Measurements from ENCODE around the gene CHCHD6. TPM values are rescaled to one million over a fixed set of nuclear protein-coding genes. Genes with fewer than 3 reads are reported as not detected.

Gene CHCHD6
- total RNA-seq, 1 experiment from 2014 or later, result 33.0 TPM

- no peak for DNase-seq
- no peak for TF ChIP-seq EZH2phosphoT487 (IDR thresholded peaks at IDR 0.05; ENCODE audit: borderline replicate concordance, low read length)
- TF ChIP-seq CTCF (conservative IDR thresholded peaks at IDR 0.05; ENCODE audit: low read depth, low read length), result no peak
- no peak for TF ChIP-seq EZH2 (IDR thresholded peaks at IDR 0.05; ENCODE audit: low read length, unreplicated experiment)
- Histone ChIP-seq H3K4me2 (ENCODE audit: low read length) (no peak overlapping the region), H3F3A (ENCODE audit: low read length, unreplicated experiment) (no peaks in the 10 kb centered on the region), H3K79me2 (ENCODE audit: low read length) (no peaks in the 10 kb centered on the region), H3K4me3 (ENCODE audit: low read length) (no peak overlapping the region), H3K27ac (ENCODE audit: low read length) (no peak overlapping the region), H2AFZ (ENCODE audit: low read length) (no peak overlapping the region), H3K9ac (ENCODE audit: low read length) (no peak overlapping the region), H4K20me1 (ENCODE audit: low read length) (no peaks in the 10 kb centered on the region), H3K9me3 (ENCODE audit: low read length) (no peaks in the 10 kb centered on the region), H3K9me2 (replicated peaks; ENCODE audit: low read length) (no peaks in the 10 kb centered on the region), H3K4me1 (ENCODE audit: insufficient read depth, low read length) (peaks cover 31% of the 10 kb centered on the region), H3K36me3 (ENCODE audit: low read depth, low read length) (no peaks in the 10 kb centered on the region), H3K27me3 (ENCODE audit: low read length) (no peaks in the 10 kb centered on the region)
- BruUV-seq (replicated peaks), result no TSS peak
- intact Hi-C loops (cut with micrococcal nuclease), result loop anchor here (5.0 to 10.0 kb wide), 2 partner anchors 38 to 110 kb away; no protein-coding TSS in a partner anchor
- ChIA-PET POLR2A (ENCODE audit: unreplicated experiment) (no interaction called here), CTCF (no interaction called here)
- ATAC-seq, result no peak
These were observed 260.9 kb downstream of the CHCHD6 start for GRCh38 chr3:126964950-126965349.

- intact Hi-C loops (cut with micrococcal nuclease), result loop anchor here (10.0 kb wide), 1 partner anchor 111 kb away; no protein-coding TSS in a partner anchor
- Histone ChIP-seq H3F3A (ENCODE audit: low read length, unreplicated experiment) (no peaks in the 10 kb centered on the region), H3K27ac (ENCODE audit: low read length) (no peak overlapping the region), H3K4me3 (ENCODE audit: low read length) (no peak overlapping the region), H4K20me1 (ENCODE audit: low read length) (no peaks in the 10 kb centered on the region), H2AFZ (ENCODE audit: low read length) (no peak overlapping the region), H3K36me3 (ENCODE audit: low read depth, low read length) (no peaks in the 10 kb centered on the region), H3K27me3 (ENCODE audit: low read length) (no peaks in the 10 kb centered on the region), H3K9ac (ENCODE audit: low read length) (no peak overlapping the region), H3K79me2 (ENCODE audit: low read length) (no peaks in the 10 kb centered on the region), H3K9me3 (ENCODE audit: low read length) (no peaks in the 10 kb centered on the region), H3K4me2 (ENCODE audit: low read length) (no peak overlapping the region), H3K9me2 (replicated peaks; ENCODE audit: low read length) (no peaks in the 10 kb centered on the region), H3K4me1 (ENCODE audit: insufficient read depth, low read length) (peaks cover 25% of the 10 kb centered on the region)
- no TSS peak for BruUV-seq (replicated peaks)
- no peak for TF ChIP-seq CTCF (conservative IDR thresholded peaks at IDR 0.05; ENCODE audit: low read depth, low read length)
- TF ChIP-seq EZH2phosphoT487 (IDR thresholded peaks at IDR 0.05; ENCODE audit: borderline replicate concordance, low read length), result no peak
- no peak for TF ChIP-seq EZH2 (IDR thresholded peaks at IDR 0.05; ENCODE audit: low read length, unreplicated experiment)
- CTCF ChIA-PET, result no interaction called here
- DNase-seq (no peak), ATAC-seq (no peak)
- POLR2A ChIA-PET (ENCODE audit: unreplicated experiment), result no interaction called here
These were observed 261.6 kb downstream of the CHCHD6 start for GRCh38 chr3:126965526-126966080.

- Histone ChIP-seq H3F3A (ENCODE audit: low read length, unreplicated experiment) (no peaks in the 10 kb centered on the region), H3K79me2 (ENCODE audit: low read length) (no peaks in the 10 kb centered on the region), H2AFZ (ENCODE audit: low read length) (no peak overlapping the region), H3K9ac (ENCODE audit: low read length) (no peak overlapping the region), H3K27ac (ENCODE audit: low read length) (no peak overlapping the region), H3K4me1 (ENCODE audit: insufficient read depth, low read length) (peaks cover 11% of the 10 kb centered on the region), H3K36me3 (ENCODE audit: low read depth, low read length) (no peaks in the 10 kb centered on the region), H4K20me1 (ENCODE audit: low read length) (no peaks in the 10 kb centered on the region), H3K9me3 (ENCODE audit: low read length) (no peaks in the 10 kb centered on the region), H3K4me3 (ENCODE audit: low read length) (no peak overlapping the region), H3K9me2 (replicated peaks; ENCODE audit: low read length) (no peaks in the 10 kb centered on the region), H3K4me2 (ENCODE audit: low read length) (no peak overlapping the region), H3K27me3 (ENCODE audit: low read length) (no peaks in the 10 kb centered on the region)
- ATAC-seq, result no peak
- BruUV-seq (replicated peaks), result no TSS peak
- DNase-seq, result no peak
- ChIA-PET POLR2A (ENCODE audit: unreplicated experiment) (no interaction called here), CTCF (no interaction called here)
- TF ChIP-seq EZH2 (IDR thresholded peaks at IDR 0.05; ENCODE audit: low read length, unreplicated experiment) (no peak), EZH2phosphoT487 (IDR thresholded peaks at IDR 0.05; ENCODE audit: borderline replicate concordance, low read length) (no peak), CTCF (conservative IDR thresholded peaks at IDR 0.05; ENCODE audit: low read depth, low read length) (no peak)
- intact Hi-C loops (cut with micrococcal nuclease), result loop anchor here (10.0 kb wide), 1 partner anchor 113 kb away; no protein-coding TSS in a partner anchor
These were observed 263.3 kb downstream of the CHCHD6 start for GRCh38 chr3:126967386-126967785.

All from PC-3 (cell line).